Right forelimb (tissue), 1 donor: ENCODE results near the gene STK25.
"Not testable (repeated sequence)": the region's sequence is repeated elsewhere in the genome, so short reads cannot be mapped to it uniquely, and the experiment has no call there.

Source experiments
- DNase-seq: peaks from one replicate; pipeline ENCODE4 v3.0.0-alpha.2; 2018

The STK25 gene

DNA sequence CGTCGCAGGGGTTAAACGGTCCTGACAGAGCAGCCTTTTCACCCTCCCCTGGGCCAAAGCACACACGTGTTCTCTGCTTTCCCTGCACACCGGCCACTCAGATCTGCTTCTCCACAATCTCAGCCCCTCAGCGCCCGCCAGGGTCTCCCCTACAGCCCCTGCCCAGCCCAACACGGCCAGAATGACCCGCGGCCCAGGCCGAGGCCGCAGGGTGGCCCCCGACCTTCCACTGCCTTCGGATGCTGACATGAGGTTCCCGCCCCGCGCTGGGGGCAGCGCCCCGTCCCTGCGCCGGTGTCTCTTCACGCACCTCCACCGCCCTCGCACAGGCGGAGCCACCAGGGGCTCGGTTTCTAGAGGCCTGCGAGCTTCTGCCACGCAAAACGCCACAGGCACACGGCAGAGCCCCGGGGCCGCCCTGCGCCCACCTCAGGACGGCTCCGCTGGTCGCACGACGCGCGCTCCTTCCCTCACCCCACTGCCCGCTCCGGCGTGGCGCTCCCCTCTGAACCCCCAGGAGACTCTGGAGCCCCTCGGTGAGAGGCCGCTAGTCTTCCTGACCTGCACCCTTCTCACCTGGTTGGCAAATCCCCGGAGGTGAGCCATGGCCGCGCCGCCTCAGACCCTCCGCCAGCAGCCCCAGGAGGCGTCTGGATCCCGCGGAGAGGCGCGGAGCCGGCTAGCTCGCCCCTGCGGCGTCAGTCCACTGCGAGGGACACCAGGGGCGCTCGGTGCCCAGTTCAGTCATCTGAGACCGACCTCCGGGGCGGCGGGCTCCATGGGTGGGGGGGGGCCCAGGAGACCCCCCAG, 749 bp downstream of the STK25 start:
- no peak for DNase-seq

DNA sequence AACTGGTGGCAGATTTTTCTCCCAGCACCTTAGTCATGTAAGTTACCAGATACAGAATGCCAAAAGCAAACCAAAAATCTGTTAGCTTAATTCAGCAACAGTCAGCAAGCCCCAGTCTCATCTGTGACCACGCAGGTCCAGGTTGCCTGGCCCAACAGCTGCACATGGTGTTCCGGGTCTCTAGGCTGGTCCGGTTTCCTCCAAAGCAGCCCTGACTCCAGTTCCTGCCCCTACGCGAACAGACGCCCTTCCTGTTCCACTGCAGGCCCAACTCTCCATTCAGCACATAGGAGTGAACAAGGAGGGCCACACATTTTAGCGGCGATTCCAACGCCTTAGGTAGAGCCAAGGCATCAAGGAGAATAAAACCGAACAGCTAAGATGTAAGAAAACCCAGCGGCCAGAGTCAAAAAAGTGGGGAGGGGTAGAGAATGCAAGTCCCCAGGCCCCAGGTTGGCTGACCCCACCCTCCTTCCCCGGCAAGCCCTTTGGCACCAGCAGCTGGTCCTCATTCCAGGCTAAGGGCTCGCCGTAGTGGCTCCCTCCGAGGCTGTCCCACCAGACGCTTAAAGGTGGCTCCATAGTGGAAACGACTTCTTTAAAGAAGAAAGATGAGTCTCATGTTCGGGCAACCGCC, 1.5 kb downstream of the STK25 start:
- DNase-seq = no peak

- DNase-seq = not testable (repeated sequence)
Measured at GRCh38 chr2:241506317-241506716, 2.1 kb downstream of the STK25 start.

DNA sequence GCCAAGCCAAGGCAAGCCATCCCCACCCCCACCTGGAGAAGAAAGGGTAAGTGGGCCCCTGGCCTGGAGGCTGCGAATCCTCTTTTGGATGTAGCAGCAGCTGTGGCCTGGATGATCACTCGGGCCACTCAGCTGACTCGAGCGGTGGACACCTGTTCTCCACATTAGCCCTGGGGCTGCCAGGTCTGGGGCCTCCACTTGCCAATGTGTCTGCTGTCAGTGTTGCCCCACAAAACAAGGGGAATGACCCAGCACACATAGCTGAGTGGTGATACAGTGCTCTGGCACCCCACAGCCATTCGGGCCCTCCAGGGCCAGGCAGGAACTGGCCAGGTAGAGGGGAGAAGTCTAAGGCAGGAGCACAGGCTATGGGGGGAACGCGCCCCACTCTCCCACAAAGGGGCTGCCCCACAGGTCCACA, 2.6 kb downstream of the STK25 start:
- no peak for DNase-seq

GRCh38 chr2:241505086-241505780, 3.2 kb downstream of the STK25 start:
- no peak for DNase-seq

GRCh38 chr2:241503776-241504392, 4.5 kb downstream of the STK25 start:
- DNase-seq = no peak

DNA sequence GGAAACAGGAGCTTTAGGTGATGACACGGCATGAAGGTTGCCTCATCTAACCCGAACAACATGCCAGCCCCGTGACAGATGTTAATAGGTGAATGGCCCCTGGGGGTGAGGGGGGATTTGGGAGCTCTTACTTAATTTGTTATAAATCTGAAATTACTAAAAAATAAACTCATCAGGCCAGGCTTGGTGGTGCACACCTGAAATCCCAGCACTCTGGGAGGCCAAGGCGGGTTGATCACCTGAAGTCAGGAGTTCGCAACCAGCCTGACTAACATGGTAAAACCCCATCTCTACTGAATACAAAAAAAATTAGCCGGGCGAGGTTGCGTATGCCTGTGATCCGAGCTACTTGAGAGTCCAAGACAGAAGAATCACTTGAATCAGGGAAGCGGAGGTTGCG, 6.1 kb downstream of the STK25 start:
- no peak for DNase-seq

GRCh38 chr2:241501551-241501950, 6.8 kb downstream of the STK25 start:
- no peak for DNase-seq

GRCh38 chr2:241501099-241501541, 7.3 kb downstream of the STK25 start:
- DNase-seq = no peak

DNA sequence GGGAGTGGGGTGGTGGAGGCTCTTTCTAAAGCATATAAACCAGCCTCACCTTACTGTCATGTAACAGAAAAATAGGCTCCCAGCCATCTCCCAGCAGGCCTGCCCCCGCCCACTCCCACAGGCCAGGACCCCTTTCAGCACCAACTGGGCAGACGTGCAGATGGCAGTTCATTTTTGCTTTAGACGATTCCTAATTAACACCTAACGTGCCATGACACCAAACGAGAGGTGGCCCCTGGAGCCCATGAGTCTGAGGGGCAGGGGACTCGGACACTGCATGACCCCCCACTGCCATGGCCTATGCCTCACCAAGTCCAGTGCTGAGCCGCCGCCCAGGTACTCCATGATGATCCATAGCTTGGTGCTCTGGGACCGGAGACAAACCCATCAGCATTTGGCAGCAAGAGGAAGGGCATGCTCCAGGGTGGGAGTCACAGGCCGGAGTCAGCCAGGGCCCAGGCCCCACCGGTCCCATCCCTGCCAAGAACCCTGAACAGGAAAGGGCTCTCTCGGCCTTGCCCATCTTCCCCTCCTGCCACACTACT, 7.9 kb downstream of the STK25 start:
- DNase-seq = no peak

DNA sequence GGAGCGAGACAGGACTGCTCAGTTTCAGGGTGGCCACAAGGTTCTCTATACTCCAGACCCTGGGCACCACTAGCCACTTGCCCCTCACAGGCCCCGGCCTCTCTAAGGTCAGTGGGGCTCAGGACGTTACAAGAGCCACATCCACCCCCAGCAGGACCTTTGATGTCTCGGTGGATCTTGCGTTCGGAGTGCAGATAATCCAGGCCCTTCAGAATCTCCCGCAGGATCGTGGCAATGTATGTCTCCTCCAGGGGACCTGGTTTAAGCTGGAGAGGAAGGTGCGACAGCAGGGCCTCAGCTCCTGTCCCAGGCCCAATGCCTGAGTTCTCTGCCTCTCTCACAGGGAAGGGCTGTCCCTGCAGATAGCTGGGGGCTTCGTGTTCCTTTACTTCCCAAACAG, 8.4 kb downstream of the STK25 start:
- DNase-seq = no peak

DNA sequence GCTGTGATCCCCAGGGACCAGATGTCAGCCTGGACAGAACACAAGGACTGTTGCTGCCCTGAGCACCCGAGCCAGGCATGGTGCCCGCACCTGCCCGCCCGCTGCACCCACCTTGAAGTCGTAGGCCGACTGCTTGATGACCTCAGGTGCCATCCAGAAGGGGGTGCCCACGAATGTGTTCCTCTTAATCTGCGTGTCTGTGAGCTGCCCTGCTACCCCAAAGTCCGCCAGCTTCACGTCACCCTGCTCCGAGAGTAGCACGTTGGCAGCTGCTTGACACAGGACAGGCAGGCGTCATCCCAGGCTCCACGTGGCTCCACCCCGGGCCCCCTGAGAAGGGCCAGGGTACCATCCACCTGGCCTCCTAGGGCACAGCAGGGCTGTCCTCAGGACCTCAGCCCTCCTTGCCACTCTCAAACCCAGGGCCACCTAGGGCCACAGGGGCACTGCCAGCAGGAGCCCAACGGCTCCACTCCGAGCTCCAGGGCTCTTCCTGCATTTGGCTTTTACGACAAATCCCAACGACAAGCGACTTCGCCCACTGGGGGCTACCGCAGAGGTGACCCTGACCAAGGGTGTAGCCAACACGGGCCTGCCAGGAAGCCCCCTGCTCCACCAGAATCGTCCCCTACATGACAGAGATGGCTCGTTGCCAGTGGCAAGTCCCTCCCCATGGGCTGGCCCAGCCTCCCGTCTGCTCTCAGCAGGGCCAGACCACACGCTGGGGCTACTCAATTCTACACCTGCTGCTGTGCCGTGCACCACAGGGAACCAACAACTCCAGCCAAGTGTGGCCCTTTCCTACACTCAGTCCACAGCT, 9.0 kb downstream of the STK25 start:
- no peak for DNase-seq

- no peak for DNase-seq
Measured at GRCh38 chr2:241498115-241499070, 10.0 kb downstream of the STK25 start.

DNA sequence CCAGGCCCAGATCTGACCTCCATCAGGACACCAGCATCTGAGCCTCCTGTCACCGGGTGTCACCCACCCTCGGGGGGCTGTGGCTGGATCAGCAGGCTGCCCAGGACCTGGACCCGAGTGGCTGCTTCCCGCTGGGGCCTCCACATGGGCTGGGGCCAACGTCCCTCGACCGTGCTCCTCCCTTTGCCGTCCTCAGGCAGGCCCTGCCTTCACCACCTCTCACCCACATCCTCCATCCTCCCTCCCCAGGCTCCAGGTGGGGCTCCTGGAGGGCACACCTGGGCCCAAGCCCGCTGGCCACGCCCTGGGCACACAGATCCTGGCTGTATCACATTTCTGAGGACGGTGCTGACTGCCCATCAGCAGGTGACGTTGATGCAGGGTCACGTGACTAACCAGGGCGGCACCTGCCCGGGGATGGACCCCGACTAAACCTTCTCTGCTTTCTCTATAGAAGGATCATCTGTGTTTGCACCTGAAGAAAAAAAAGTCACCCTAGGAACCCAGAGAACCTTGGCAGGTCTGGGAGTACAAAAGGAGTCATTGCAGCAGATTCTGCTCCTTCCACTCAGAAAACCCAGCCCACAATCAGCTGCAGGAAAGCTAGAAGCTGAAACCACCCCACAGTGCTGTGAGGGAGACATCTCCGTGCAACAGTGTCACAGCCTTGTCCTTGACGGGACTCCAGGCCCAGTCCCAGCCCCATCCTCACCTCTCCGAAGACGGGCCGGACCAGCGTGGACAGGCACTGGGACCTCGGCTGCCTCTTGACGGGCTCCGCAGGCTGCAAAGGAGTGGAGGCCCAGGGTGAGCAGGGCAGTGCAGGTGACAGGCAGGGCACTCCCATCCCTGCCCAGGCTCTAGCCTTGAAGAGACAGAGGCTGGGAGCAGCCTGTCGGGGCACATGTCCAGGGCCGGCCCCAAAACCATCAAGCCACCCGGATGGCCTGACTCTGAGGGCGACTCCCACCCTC, 11.2 kb downstream of the STK25 start:
- DNase-seq = no peak

DNA sequence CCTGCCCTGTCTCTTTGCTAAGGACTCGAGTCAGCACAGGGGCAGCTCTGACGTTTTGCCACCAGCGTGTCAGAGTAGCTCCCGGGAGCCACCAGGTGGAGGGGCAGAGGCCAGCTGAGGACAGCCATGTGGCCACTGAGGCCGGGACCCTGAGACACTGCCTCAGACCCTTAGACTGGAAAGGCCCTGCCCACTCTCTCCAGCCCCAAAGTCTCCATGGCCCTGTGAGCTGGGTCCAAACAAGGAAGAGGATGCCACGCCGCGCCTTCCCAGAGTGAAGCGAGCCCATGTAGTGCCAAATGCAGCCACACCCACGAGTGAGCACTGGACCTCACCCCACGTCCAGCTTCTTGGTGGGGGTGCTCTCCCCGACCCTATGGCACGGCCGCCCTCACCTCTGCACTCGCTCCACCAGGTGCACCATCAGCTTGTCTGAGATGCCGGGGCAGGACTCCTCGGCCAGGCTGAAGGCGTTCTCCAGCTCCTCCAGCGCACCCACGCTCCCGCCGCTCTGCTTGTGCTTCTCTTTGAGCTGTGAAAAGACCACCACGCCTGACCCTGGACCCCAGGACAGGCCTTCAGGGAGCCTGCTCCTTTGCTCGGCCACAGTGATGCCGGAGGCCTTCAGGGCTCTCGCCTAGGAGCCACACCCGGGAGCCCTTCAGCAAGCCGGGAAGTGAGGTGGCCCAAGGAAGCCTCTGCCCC, 12.2 kb downstream of the STK25 start:
- no peak for DNase-seq

GRCh38 chr2:241495172-241496002, 13.0 kb downstream of the STK25 start:
- no peak for DNase-seq

DNA sequence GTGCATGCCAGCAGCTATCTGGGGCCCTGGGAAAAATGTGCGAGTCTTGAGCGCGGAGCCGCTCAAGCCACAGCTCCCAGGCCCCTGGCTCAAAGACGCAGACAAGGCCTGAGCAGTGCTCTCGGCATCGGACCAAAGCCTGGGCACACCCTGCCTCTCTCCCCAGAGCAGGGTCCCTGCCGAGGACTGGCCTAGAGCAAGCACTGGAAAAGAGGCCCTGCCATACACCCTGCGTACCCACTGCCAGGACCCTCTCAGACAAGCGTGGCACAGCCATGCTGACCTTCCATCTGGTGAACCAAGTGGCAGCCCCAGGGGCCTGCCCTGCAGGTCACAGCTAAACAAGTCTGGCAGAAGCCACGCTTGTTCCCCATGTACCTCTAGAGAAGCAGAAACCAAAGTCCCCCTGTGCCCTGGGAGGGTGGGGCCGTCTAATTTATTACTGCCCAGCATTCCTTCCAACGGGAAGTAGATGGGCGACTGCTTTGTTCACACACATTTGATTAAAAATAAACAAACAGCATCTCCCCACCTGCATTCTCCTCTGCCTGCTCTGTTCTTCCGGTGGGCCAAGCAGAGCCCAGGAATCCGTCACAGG, 14.0 kb downstream of the STK25 start:
- no peak for DNase-seq

- no peak for DNase-seq
Measured at GRCh38 chr2:241493092-241493491, 15.3 kb downstream of the STK25 start.
